Erythroblast (primary cell): ENCODE measurements around the gene IST1.

Experiments used
- GATA1 ChIP-seq: IDR thresholded peaks from 2 replicates; pipeline ENCODE4 v1.6.1; 2011; ENCODE audit warnings: low read depth, mild to moderate bottlenecking, control low read depth, low read length, moderate library complexity
- POLR2A ChIP-seq: IDR thresholded peaks from 2 replicates; pipeline ENCODE4 v1.6.1; 2011; ENCODE audit warnings: mild to moderate bottlenecking, low read length

DNA sequence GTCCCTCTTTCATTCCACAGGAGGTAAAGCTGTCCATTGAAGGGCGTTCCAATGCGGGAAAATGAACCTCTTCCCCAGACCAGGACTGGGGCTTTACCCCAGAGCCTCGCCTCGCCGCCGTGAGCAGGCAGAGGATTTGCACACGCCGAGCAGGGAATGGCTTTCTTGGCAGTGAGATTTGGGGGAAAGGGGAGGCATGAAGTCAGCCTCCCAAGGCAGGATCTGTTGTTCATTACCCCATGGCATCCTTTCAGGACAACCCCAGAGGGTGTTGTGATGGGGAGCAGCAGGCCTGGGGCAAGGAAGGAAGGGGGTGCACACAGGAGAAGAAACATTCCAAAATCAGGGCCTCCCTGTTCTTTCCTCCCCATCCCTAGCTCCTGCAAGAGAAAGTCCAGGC lies 43.6 kb upstream of the IST1 start:
- no peak for TF ChIP-seq POLR2A
- no peak for TF ChIP-seq GATA1
